22Rv1 (cell line): ENCODE data around the gene SMYD3.

Source experiments
- ZFX ChIP-seq: fragments of 450-650 bp; IDR thresholded peaks from 2 replicates; pipeline ENCODE4 v1.6.1; 2017; ENCODE audit warnings: antibody characterized with exemption, borderline replicate concordance
- TF ChIP-seq, protein P1 (sequence below): fragments of 450-650 bp; IDR thresholded peaks from 2 replicates; pipeline ENCODE4 v1.5.1; 2017; ENCODE audit warnings: mild to moderate bottlenecking

DNA sequence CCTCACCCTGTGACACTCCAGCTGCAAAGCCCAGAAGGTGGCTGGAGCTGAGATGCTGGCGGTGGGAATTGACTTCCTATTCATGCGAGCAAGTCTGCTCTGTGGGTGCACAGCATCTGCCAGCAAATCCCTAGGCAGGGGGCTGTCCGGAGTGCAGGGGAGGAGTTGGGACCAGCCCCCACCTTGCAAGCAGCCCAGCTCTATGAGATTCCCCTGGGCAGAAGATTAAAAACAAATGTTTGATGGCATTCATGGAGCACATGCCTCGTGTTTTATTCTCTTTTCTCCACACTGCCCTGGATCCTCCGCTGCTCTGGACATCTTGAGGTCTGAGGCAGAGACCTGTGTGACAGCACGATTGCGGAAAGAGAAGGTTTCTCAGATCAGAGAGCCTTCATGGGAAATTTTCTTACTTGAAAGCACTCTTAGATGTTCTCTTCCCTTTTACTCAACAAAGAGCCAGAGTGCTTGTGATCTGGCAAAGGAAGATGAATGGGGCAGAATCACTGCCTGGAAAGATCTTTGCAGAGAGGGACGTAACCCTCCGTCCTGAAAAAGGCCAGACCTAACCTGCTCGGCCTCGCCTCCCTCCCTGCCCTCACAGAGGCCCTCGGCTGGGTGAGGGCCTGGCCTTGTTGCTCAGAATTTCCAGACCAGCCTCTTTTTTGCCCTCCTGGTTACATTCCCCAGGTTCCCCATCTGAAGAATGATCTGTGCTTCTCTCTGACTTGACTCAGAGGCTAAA, 755.2 kb downstream of the SMYD3 start:
- TF ChIP-seq, protein P1, sequence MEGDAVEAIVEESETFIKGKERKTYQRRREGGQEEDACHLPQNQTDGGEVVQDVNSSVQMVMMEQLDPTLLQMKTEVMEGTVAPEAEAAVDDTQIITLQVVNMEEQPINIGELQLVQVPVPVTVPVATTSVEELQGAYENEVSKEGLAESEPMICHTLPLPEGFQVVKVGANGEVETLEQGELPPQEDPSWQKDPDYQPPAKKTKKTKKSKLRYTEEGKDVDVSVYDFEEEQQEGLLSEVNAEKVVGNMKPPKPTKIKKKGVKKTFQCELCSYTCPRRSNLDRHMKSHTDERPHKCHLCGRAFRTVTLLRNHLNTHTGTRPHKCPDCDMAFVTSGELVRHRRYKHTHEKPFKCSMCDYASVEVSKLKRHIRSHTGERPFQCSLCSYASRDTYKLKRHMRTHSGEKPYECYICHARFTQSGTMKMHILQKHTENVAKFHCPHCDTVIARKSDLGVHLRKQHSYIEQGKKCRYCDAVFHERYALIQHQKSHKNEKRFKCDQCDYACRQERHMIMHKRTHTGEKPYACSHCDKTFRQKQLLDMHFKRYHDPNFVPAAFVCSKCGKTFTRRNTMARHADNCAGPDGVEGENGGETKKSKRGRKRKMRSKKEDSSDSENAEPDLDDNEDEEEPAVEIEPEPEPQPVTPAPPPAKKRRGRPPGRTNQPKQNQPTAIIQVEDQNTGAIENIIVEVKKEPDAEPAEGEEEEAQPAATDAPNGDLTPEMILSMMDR: no peak
- TF ChIP-seq ZFX: no peak
